PC-9 (cell line): ENCODE results near the gene RTN4R. TPM values are rescaled to one million over a fixed set of nuclear protein-coding genes. Genes with fewer than 3 reads are reported as not detected.

Source experiments
- BruUV-seq: library from RNA; stranded (reverse); fragments of 400-500 nt; replicated peaks from 2 replicates; lab custom pipeline; 2021; lab: Mats Ljungman, UMichigan
- CTCF ChIA-PET: fragments of 300-600 bp; sonication (Branson Sonifier 250); formaldehyde crosslinking; loops from one replicate; lab custom pipeline; 2022; ENCODE audit warnings: antibody characterized with exemption; lab: Charles Lee
- POLR2A ChIA-PET: fragments of 300-600 bp; sonication (Branson Sonifier 250); formaldehyde crosslinking; loops from one replicate; lab custom pipeline; 2022; ENCODE audit warnings: antibody characterized with exemption; ENCODE audit not compliant: unreplicated experiment; lab: Charles Lee
- DNase-seq, 2 experiments: peaks; one replicate each; pipeline versions ENCODE4 v3.0.0 to v3.0.0-alpha.2; 2015 to 2022; ENCODE audit warnings: mixed read lengths in 1 of 2
- H2AFZ ChIP-seq: fragments of 200-600 bp; sonication (generic); 2 replicates; pipeline ENCODE4 v1.8.1; 2017; ENCODE audit warnings: antibody characterized with exemption
- H3F3A ChIP-seq: fragments of 200-600 bp; sonication (generic); 2 replicates; pipeline ENCODE4 v1.8.1; 2017; ENCODE audit warnings: antibody characterized with exemption, mild to moderate bottlenecking, low read depth; ENCODE audit not compliant: insufficient read depth
- H3K27ac ChIP-seq: fragments of 200-600 bp; sonication (generic); 2 replicates; pipeline ENCODE4 v1.6.1; 2016; ENCODE audit warnings: mixed run types
- H3K27me3 ChIP-seq: fragments of 200-600 bp; sonication (generic); 2 replicates; pipeline ENCODE4 v1.6.1; 2016; ENCODE audit warnings: low read depth, mixed run types; ENCODE audit not compliant: insufficient read depth
- H3K36me3 ChIP-seq: fragments of 200-600 bp; sonication (generic); 2 replicates; pipeline ENCODE4 v1.6.1; 2016; ENCODE audit warnings: low read depth, mixed run types
- H3K4me1 ChIP-seq: fragments of 200-600 bp; sonication (generic); replicated peaks from 2 replicates; pipeline ENCODE4 v1.6.1; 2016; ENCODE audit warnings: mixed run types; ENCODE audit not compliant: insufficient read depth
- H3K4me2 ChIP-seq: fragments of 200-600 bp; sonication (generic); 2 replicates; pipeline ENCODE4 v1.6.1; 2017; ENCODE audit warnings: mixed run types
- H3K4me3 ChIP-seq: fragments of 200-600 bp; sonication (generic); 2 replicates; pipeline ENCODE4 v1.6.1; 2016; ENCODE audit warnings: mixed run types
- H3K79me2 ChIP-seq: fragments of 200-600 bp; sonication (generic); 2 replicates; pipeline ENCODE4 v1.6.1; 2017; ENCODE audit warnings: low read depth, mixed run types
- H3K9me2 ChIP-seq: fragments of 200-600 bp; sonication (generic); 2 replicates; pipeline ENCODE4 v1.8.1; 2017; ENCODE audit warnings: mild to moderate bottlenecking; ENCODE audit not compliant: insufficient read depth
- H3K9me3 ChIP-seq: fragments of 200-600 bp; sonication (generic); 2 replicates; pipeline ENCODE4 v1.8.1; 2016; ENCODE audit warnings: low read depth; ENCODE audit not compliant: insufficient read depth
- H4K20me1 ChIP-seq: fragments of 200-600 bp; sonication (generic); 2 replicates; pipeline ENCODE4 v1.8.1; 2017; ENCODE audit not compliant: insufficient read depth
- EZH2 ChIP-seq: fragments of 200-600 bp; sonication (generic); IDR thresholded peaks from 2 replicates; pipeline ENCODE4 v1.8.0; 2017; ENCODE audit warnings: antibody characterized with exemption, low read depth
- intact Hi-C: fragments of 100-400 bp; cut with micrococcal nuclease; formaldehyde crosslinking; loops from one replicate; pipeline ENCODE4 v1.10.0; 2022; ENCODE audit not compliant: unreplicated experiment
- total RNA-seq: library from RNA; stranded (reverse); gene quantifications from 2 replicates; pipeline ENCODE4 v1.2.3, GENCODE V29; 2021
- TF ChIP-seq, protein P1 (sequence below): fragments of 200-600 bp; sonication (generic); conservative IDR thresholded peaks from 2 replicates; pipeline ENCODE4 v1.6.1; 2017; ENCODE audit warnings: mixed run types, antibody characterized with exemption, mild to moderate bottlenecking, moderate library complexity

The RTN4R gene
- total RNA-seq, 1 experiment from 2014 or later: 5.0 TPM

DNA sequence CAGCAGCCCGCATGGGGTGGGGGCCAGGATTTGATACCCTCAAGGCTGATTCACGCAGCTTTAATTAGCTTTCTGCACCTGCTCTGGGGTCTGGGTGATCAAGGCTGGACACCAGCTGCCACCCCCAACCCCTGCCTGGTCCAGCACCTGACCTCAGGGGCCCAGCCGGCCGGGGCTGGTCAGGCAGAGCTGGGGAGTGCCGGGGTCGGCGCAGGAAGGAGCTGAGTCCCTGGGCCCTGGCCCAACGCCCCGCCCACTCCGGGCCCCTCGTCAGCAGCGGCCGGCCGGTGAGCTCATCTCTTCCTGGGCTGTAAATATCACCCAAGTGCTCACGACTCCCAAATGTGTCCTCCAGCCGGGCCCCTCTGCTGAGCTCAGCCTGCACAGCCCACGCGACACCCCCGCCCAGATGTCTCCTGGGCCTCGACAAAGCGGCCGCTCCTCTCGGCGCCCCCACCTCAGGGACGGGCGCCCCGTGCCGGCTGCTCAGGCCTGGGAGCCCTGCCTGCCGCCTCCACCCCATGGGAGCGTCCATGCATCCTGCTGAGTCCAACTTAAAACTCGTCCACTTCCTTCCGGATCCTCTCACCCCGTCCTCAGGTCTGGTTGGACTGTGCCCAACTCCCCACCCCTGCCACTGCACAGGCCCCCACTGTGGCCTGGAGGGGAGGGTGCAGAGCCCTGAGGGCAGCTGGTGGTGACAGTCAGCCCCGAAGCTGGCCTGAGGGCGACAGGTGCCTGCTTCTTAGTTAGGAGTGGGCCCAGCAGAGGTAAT lies 29.0 kb downstream of the RTN4R start:
- CTCF ChIA-PET: no interaction called here
- POLR2A ChIA-PET: no interaction called here
- BruUV-seq: no TSS peak

DNA sequence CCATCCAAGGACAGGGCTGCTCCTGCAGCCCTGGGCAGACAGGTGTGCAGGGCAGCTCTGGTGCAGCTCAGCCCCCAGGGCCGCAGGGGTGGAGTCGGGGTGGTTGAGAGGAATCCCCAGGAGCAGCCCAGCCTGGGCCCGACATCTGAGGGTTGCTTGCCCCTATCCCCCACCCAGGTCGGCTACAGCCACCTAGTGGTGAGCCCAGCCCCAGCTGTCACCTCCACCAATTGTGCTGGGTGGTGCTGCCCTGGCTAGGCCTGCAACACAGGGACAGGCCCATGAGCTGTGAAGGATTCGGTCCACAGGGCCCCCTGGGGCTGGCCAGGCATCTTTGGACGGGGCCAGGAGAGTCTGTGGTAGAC lies 29.6 kb downstream of the RTN4R start:
- DNase-seq: peak in 1 of 2 experiments; percentile 37
- CTCF ChIA-PET: no interaction called here
- Histone ChIP-seq H3K79me2 (no peaks in the 10 kb centered on the region), H3K36me3 (no peaks in the 10 kb centered on the region), H3K9me3 (no peaks in the 10 kb centered on the region), H3K27ac (no peak overlapping the region), H3K4me2 (no peak overlapping the region), H3K27me3 (peaks cover 10% of the 10 kb centered on the region; the same call in 1 of the 2 replicates), H3K4me1 (no peaks in the 10 kb centered on the region), H4K20me1 (no peaks in the 10 kb centered on the region), H3F3A (no peaks in the 10 kb centered on the region), H3K9me2 (no peaks in the 10 kb centered on the region), H3K4me3 (no peak overlapping the region), H2AFZ (no peak overlapping the region)
- intact Hi-C loops: loop anchor here (1.0 kb wide), 1 partner anchor 81 kb away; no protein-coding TSS in a partner anchor
- BruUV-seq: no TSS peak
- POLR2A ChIA-PET: no interaction called here
- TF ChIP-seq EZH2: no peak
- TF ChIP-seq, protein P1, sequence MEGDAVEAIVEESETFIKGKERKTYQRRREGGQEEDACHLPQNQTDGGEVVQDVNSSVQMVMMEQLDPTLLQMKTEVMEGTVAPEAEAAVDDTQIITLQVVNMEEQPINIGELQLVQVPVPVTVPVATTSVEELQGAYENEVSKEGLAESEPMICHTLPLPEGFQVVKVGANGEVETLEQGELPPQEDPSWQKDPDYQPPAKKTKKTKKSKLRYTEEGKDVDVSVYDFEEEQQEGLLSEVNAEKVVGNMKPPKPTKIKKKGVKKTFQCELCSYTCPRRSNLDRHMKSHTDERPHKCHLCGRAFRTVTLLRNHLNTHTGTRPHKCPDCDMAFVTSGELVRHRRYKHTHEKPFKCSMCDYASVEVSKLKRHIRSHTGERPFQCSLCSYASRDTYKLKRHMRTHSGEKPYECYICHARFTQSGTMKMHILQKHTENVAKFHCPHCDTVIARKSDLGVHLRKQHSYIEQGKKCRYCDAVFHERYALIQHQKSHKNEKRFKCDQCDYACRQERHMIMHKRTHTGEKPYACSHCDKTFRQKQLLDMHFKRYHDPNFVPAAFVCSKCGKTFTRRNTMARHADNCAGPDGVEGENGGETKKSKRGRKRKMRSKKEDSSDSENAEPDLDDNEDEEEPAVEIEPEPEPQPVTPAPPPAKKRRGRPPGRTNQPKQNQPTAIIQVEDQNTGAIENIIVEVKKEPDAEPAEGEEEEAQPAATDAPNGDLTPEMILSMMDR: peak; percentile 53; the same call in 1 of the 2 replicates

More for the DNA sequence above, 29.0 kb downstream of the RTN4R start:
- no peak overlapping the region for H3K27ac ChIP-seq
- H3K36me3 ChIP-seq: no peaks in the 10 kb centered on the region
- DNase-seq: no peak
- H3K9me2 ChIP-seq: no peaks in the 10 kb centered on the region
- no peaks in the 10 kb centered on the region for H3F3A ChIP-seq
- no peak for TF ChIP-seq EZH2
- TF ChIP-seq, protein P1: no peak
- H3K4me3 ChIP-seq: no peak overlapping the region
- no peaks in the 10 kb centered on the region for H4K20me1 ChIP-seq
- H2AFZ ChIP-seq: no peak overlapping the region
- no peaks in the 10 kb centered on the region for H3K4me1 ChIP-seq
- intact Hi-C loops: loop anchor here (1.0 kb wide), 1 partner anchor 82 kb away; no protein-coding TSS in a partner anchor
- no peaks in the 10 kb centered on the region for H3K9me3 ChIP-seq
- no peak overlapping the region for H3K4me2 ChIP-seq
- H3K27me3 ChIP-seq: peaks cover 10% of the 10 kb centered on the region; the same call in 1 of the 2 replicates
- H3K79me2 ChIP-seq: no peaks in the 10 kb centered on the region

DNA sequence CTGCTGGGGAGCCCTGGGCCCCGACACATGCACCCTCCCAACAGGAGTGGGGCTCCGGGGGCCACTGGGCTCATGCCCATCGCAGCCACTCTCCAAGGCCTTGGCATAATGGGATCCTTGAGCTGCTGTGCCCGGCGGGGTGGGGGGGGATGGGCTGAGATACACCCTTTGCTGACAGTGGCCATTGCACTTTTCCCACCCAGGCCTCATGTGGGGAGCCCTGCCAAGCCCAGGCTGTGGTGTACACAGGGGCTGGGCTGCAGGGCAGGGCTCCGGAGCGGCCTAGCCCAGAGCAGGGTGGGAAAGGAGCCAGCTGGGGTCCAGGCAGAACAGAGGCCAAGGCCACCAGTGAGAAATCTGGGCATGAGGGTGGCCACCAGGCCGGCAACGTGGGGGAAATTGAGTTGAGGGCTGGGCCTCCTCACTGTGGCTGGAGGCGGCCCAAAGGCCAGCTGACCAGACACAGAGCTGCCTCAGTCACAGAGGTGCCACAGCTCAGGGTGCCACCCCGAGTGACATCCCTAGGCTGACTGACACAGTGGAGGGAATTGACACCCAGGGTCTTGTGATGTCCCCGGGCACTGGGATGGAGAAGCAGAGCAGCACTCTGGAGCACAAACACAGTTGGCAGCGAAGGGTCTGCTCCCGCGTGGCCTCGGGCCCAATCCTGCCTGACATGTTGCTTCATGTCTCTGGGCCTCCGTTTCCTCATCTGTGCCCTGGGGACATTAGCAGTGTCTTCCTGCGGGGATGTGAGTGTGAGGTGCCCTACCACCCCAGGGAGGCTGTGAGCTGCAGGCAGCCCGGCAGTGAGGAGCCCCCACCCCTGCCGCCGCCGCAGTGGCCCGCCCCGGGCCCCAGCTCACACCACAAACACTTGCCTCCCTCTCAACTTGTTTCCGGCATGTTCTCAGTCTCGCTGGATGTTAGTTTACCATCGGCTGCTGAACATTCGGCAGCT lies 30.4 kb downstream of the RTN4R start:
- Histone ChIP-seq H3F3A (no peaks in the 10 kb centered on the region), H3K4me3 (no peak overlapping the region), H3K4me1 (no peaks in the 10 kb centered on the region), H3K9me2 (no peaks in the 10 kb centered on the region), H3K27me3 (peaks cover 10% of the 10 kb centered on the region; the same call in 1 of the 2 replicates), H4K20me1 (no peaks in the 10 kb centered on the region), H3K36me3 (no peaks in the 10 kb centered on the region), H3K4me2 (no peak overlapping the region), H3K79me2 (no peaks in the 10 kb centered on the region), H2AFZ (no peak overlapping the region), H3K9me3 (no peaks in the 10 kb centered on the region), H3K27ac (no peak overlapping the region)
- DNase-seq: no peak
- ChIA-PET CTCF (no interaction called here), POLR2A (no interaction called here)
- BruUV-seq: no TSS peak
- no peak for TF ChIP-seq EZH2
- TF ChIP-seq, protein P1: no peak
- intact Hi-C loops: loop anchor here (1.0 kb wide), 1 partner anchor 80 kb away; no protein-coding TSS in a partner anchor
